Tibial nerve (tissue), 4 donors: ENCODE data around the gene FAM13A.

Experiments used
- EP300 ChIP-seq, 2 donors: sonication (generic); formaldehyde crosslinking; IDR thresholded peaks; one replicate each; pipeline ENCODE4 v1.6.1; 2017; ENCODE audit warnings: antibody characterized with exemption in 2 of 2, mild to moderate bottlenecking in 1 of 2
- TF ChIP-seq, protein P1 (sequence below), 5 experiments: fragments of 200-600 bp in 3 of 5; fragments of 450-650 bp in 2 of 5; sonication (generic) in 3 of 5; IDR thresholded peaks; one replicate each; pipeline ENCODE4 v1.5.1; 2016 to 2019; ENCODE audit warnings: antibody characterized with exemption in 5 of 5, mild to moderate bottlenecking in 3 of 5, moderate library complexity in 2 of 5

DNA sequence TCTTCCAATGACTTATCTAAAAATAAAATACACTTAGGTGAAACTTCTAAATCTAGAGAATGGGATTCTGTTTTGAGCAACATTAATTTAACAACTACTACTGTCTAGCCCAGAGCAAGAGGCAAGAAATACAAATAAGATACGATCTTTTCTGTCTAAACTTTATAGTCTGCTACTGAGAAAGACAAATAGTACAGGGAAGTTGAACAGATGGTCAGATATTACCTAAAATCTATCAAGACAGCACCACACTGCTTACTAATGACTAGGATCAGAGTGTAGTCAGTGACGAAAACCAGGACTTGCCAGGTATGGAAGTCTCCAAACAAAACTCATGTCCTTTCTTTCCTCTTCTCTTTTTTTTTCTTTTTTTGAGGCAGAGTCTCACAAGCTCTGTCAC lies 7.1 kb downstream of the FAM13A start:
- TF ChIP-seq, protein P1, sequence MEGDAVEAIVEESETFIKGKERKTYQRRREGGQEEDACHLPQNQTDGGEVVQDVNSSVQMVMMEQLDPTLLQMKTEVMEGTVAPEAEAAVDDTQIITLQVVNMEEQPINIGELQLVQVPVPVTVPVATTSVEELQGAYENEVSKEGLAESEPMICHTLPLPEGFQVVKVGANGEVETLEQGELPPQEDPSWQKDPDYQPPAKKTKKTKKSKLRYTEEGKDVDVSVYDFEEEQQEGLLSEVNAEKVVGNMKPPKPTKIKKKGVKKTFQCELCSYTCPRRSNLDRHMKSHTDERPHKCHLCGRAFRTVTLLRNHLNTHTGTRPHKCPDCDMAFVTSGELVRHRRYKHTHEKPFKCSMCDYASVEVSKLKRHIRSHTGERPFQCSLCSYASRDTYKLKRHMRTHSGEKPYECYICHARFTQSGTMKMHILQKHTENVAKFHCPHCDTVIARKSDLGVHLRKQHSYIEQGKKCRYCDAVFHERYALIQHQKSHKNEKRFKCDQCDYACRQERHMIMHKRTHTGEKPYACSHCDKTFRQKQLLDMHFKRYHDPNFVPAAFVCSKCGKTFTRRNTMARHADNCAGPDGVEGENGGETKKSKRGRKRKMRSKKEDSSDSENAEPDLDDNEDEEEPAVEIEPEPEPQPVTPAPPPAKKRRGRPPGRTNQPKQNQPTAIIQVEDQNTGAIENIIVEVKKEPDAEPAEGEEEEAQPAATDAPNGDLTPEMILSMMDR (IDR thresholded peaks at IDR 0.05) = no peak
- no peak for TF ChIP-seq EP300 (IDR thresholded peaks at IDR 0.05)
